ENCODE results near the gene KIAA1671.

Gene KIAA1671

DNA sequence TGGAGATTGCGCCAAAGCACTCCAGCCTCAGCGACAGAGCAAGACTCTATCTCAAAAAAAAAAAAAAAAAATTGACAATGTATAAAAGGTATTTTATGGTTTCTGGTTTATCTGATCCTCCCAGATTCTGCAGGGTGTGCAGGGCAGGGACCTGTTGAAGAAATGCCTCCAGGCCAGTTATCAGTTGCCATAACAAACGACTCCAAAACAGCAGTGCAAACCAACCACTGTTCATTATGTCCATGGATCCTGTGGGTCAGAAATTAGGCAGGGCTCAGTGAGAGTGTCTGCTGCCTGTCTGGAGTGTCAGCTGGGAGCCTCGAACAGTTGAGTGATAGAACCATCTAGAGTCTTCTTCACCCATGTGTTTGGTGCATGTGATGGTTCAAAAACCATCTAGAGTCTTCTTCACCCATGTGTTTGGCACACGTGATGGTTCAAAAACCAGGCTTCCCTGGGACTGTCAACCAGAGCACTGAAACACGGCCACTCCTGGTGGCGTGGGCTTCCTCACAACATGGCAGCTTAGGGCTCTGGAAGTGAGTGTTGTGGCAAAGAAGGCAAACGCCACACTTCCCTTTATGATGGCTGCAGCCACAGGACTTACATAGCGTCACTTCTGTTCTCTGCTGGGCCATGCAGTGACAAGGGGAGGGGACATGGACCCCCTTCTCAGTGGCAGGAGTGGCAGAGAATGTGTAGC is 132.0 kb downstream of the KIAA1671 start:
- TF ChIP-seq, protein P1, sequence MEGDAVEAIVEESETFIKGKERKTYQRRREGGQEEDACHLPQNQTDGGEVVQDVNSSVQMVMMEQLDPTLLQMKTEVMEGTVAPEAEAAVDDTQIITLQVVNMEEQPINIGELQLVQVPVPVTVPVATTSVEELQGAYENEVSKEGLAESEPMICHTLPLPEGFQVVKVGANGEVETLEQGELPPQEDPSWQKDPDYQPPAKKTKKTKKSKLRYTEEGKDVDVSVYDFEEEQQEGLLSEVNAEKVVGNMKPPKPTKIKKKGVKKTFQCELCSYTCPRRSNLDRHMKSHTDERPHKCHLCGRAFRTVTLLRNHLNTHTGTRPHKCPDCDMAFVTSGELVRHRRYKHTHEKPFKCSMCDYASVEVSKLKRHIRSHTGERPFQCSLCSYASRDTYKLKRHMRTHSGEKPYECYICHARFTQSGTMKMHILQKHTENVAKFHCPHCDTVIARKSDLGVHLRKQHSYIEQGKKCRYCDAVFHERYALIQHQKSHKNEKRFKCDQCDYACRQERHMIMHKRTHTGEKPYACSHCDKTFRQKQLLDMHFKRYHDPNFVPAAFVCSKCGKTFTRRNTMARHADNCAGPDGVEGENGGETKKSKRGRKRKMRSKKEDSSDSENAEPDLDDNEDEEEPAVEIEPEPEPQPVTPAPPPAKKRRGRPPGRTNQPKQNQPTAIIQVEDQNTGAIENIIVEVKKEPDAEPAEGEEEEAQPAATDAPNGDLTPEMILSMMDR (IDR thresholded peaks at IDR 0.05; ENCODE audit: low read length, missing control alignments) = no peak
- DNase-seq (ENCODE audit: low read depth) = no peak
- H3K4me3 ChIP-seq (replicated peaks; ENCODE audit: low read depth, low read length) = no peak overlapping the region

DNA sequence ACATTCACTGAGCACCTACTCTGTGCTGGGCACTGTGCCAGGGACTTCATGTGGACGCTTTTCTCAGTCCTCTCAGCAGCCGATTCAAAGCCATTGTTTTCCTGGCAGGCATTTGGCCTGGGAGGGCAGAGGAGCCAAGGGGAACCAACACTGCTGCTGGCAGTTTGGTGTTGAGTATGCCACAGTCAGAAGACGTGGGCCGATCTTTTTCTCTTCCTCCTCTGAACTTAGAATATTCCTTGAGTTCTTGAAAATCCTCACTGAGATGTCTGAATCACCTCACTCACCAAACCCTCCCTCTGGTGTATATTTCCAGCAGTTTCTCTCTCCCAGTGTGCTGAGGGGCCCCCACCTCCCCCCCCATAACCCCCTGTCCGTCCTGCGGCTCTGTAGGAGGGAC is 132.6 kb downstream of the KIAA1671 start:
- no peak overlapping the region for H3K4me3 ChIP-seq (replicated peaks; ENCODE audit: low read depth, low read length)
- TF ChIP-seq, protein P1 (IDR thresholded peaks at IDR 0.05; ENCODE audit: low read length, missing control alignments) = no peak
- no peak for DNase-seq (ENCODE audit: low read depth)

DNA sequence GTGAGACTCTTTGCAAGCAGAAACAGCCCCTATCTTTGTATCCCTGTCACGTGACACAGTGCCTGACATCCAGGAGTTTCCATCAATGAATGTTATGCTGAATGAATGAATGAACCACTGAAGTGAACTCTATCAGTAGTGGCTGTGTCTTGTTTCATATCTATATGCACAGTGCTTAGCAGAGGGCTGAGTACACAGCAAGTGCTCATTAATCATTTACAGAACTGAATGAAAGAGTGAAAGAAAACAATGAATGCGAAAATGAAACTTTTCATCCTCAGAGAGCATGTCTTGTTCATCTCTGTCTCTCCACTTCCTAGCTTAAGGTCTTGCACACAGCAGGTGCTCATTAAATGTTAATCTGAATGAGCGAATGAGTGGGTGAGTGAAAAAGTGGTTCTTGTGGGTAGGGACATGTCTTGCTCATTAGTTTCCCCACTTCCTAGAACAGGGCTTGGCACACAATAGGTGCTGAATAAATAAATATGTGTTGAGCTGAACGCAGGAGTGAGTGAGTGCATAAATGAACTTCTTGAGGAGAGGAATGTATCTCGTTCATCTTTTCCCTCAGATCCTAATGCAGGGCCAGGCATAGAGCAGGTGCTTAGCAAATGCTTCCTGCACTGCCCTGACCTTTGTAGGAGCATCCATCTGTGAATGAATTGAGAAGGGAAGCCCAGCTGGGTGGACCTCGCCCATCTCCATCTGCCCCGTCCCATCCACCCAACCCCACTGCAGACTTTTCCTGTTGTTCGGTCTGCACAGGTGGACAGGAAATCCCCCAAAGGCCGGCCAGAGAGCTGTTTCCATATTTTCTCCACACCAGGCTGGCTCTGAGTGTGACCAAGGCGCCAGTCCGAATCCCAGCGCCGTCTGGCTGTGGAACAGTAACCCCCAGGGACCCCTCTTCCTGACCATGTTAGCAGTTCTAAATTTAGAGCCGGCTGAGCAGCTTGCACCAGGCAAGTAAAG is 133.7 kb downstream of the KIAA1671 start:
- TF ChIP-seq, protein P1 (IDR thresholded peaks at IDR 0.05; ENCODE audit: low read length, missing control alignments) = no peak
- peak; percentile 45 for DNase-seq (ENCODE audit: low read depth)
- H3K4me3 ChIP-seq (replicated peaks; ENCODE audit: low read depth, low read length) = no peak overlapping the region

DNA sequence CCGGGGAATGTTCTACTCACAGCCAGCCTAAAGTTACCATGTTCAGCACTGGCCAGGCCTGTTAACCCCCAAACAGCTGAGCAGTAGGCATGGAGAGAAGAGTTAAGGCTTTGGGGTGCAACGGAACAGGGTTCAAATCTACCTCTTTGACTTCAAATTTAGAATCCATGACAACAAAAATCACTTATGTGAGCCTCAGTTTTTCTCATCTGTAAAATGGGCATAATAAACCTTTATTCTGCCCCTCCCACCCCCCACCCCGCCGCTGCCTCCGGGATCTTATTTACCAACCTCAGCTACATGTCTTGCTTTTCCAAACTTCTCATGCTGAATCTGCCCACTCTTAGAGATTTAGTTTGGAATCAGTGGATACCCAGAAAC is 134.4 kb downstream of the KIAA1671 start:
- no peak for DNase-seq (ENCODE audit: low read depth)
- TF ChIP-seq, protein P1 (IDR thresholded peaks at IDR 0.05; ENCODE audit: low read length, missing control alignments) = no peak
- no peak overlapping the region for H3K4me3 ChIP-seq (replicated peaks; ENCODE audit: low read depth, low read length)

DNA sequence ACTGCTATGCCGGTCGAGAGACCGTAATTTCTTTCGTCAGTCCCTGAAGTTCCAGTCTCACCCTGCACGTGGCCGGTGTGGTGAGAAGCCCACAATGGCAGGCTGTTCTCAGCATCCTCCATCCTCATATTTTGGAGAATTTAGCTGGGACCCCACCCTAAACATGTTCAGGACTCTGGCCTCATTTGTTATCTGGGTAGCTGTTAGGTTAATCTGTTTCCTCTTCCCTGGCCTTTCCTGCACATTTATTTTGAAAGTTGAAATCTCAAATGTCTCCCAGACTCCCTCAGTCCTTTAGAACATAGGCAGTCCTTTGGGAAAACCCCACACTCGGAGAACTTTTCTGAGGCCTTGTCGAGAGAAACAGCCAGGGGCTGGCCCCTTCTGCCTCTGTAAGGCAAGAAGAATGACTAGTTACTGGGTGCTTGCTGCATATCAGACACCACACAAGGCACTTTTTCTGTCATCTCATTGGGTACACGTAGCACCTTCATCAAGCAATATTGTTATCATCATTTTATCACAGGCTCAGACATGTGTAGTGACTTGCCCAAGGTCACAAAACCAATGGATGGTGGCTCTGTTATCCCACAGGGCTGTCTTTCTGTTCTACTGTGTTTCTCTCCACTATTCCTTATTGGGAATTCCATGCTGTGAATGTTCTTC is 137.8 kb downstream of the KIAA1671 start:
- H3K4me3 ChIP-seq (replicated peaks; ENCODE audit: low read depth, low read length) = no peak overlapping the region
- no peak for DNase-seq (ENCODE audit: low read depth)
- TF ChIP-seq, protein P1 (IDR thresholded peaks at IDR 0.05; ENCODE audit: low read length, missing control alignments) = no peak

DNA sequence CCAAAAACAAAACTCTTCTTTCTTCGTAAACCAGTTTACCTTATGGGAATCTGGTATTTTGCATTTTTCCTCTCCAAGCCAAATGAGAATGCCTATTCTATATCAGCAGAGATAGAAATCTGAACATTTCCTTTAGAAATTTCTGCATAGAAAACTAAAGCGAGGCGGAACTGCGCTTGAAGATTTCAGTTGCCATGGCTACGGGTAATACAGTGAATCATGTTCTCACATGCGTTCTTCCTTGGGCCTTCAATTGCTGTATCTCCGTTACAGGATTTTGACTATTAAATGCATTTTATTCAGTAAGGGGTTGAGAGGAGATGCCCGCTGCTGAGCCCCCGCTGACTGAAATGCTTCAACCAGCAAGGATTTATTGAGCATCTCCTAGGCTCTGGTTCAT is 138.9 kb downstream of the KIAA1671 start:
- TF ChIP-seq, protein P1 (IDR thresholded peaks at IDR 0.05; ENCODE audit: low read length, missing control alignments) = no peak
- DNase-seq (ENCODE audit: low read depth) = no peak

More for the DNA sequence above, 138.9 kb downstream of the KIAA1671 start:
- H3K4me3 ChIP-seq (replicated peaks; ENCODE audit: low read depth, low read length) = no peak overlapping the region
